ENCODE data around the gene NR1H4. TPM values are rescaled to one million over a fixed set of nuclear protein-coding genes. Genes with fewer than 3 reads are reported as not detected.

The NR1H4 gene
- total and polyA plus RNA-seq, 2 donors from 2014 or later = 42.2 to 62.6 TPM

DNA sequence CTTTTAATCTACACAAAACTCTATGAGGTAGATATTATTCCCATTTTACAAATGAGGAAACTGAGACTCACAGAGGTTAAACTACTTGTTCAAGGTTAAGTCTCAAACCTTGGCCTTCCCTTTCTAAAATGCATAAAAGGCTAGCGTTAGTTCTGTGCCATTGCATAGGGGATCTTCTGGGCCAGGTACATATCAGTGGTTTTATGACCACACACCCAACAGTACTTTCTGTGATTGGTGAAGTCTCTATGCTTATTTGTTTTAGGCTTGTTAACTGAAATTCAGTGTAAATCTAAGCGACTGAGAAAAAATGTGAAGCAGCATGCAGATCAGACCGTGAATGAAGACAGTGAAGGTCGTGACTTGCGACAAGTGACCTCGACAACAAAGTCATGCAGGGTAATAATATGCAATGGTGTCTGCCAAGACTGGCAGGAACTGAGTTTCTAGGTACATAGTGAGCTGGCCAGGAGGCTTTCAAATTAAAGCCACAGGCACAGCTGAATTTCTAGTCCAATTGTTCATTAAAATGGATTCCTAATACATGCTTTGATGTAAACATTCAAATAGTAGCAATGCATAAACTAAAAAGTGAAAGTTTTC, 61.1 kb downstream of the NR1H4 start:
- peaks cover 0 to 4% (median 2%) of the 10 kb centered on the region in 3 donors for H3K36me3 ChIP-seq (ENCODE audit: control insufficient read depth in 2 of 3, insufficient read depth in 3 of 3, low read length in 3 of 3)
- no peaks in the 10 kb centered on the region for H3K27me3 ChIP-seq (ENCODE audit: control insufficient read depth, insufficient read depth, low read length)
- no peak overlapping the region for H3K9ac ChIP-seq (ENCODE audit: low read length in 3 of 3)
- no peaks in the 10 kb centered on the region for H3K9me3 ChIP-seq (ENCODE audit: control insufficient read depth in 2 of 3, insufficient read depth in 1 of 3, low read length in 3 of 3)
- TF ChIP-seq, protein P1, sequence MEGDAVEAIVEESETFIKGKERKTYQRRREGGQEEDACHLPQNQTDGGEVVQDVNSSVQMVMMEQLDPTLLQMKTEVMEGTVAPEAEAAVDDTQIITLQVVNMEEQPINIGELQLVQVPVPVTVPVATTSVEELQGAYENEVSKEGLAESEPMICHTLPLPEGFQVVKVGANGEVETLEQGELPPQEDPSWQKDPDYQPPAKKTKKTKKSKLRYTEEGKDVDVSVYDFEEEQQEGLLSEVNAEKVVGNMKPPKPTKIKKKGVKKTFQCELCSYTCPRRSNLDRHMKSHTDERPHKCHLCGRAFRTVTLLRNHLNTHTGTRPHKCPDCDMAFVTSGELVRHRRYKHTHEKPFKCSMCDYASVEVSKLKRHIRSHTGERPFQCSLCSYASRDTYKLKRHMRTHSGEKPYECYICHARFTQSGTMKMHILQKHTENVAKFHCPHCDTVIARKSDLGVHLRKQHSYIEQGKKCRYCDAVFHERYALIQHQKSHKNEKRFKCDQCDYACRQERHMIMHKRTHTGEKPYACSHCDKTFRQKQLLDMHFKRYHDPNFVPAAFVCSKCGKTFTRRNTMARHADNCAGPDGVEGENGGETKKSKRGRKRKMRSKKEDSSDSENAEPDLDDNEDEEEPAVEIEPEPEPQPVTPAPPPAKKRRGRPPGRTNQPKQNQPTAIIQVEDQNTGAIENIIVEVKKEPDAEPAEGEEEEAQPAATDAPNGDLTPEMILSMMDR (IDR thresholded peaks at IDR 0.05; ENCODE audit: borderline replicate concordance, extremely low read depth, insufficient read depth) = no peak
- no peak overlapping the region for H3K4me3 ChIP-seq (ENCODE audit: low read length in 3 of 3)
- FAIRE-seq = no peak
- H3K27ac ChIP-seq (ENCODE audit: low read depth in 2 of 2, low read length in 2 of 2) = no peak overlapping the region
- H3K4me1 ChIP-seq (ENCODE audit: control insufficient read depth in 2 of 3, insufficient read depth in 2 of 3, low read depth in 1 of 3, low read length in 3 of 3) = peaks cover 0 to 3% (median 0%) of the 10 kb centered on the region in 3 donors
- intact Hi-C loops (cut with DNase I) = no loop called here
- no peak for DNase-seq

DNA sequence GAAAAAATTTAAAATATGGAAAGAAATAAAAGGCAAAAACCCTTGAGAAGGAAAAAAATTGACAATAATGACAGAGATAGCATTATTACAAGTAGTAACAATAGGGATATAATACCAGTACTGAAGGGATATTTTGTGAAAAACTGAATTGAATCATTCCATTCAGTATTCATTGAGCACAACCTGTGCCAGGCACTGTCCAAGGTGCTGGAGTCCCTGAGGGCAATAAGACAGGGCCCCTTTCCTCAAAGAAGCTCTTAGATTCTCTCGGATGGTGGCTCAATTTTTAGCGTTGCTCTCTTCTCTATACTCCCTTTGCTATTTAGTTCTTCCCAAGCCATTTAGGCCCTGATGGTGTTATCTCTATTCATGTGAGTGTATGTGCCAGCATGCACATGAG, 65.5 kb downstream of the NR1H4 start:
- peak in 3 of 5 donors; percentile 39 to 76 (median 57) for DNase-seq
- no peaks in the 10 kb centered on the region for H3K9me3 ChIP-seq (ENCODE audit: control insufficient read depth in 2 of 3, insufficient read depth in 1 of 3, low read length in 3 of 3)
- H3K9ac ChIP-seq (ENCODE audit: low read length in 3 of 3) = no peak overlapping the region
- no peak for FAIRE-seq
- H3K27me3 ChIP-seq (ENCODE audit: control insufficient read depth, insufficient read depth, low read length) = no peaks in the 10 kb centered on the region
- H3K36me3 ChIP-seq (ENCODE audit: control insufficient read depth in 2 of 3, insufficient read depth in 3 of 3, low read length in 3 of 3) = peaks cover 0 to 4% (median 3%) of the 10 kb centered on the region in 3 donors
- H3K4me3 ChIP-seq (ENCODE audit: low read length in 3 of 3) = no peak overlapping the region
- H3K4me1 ChIP-seq (ENCODE audit: control insufficient read depth in 2 of 3, insufficient read depth in 2 of 3, low read depth in 1 of 3, low read length in 3 of 3) = no peaks in the 10 kb centered on the region
- intact Hi-C loops (cut with DNase I) = no loop called here
- TF ChIP-seq, protein P1 (IDR thresholded peaks at IDR 0.05; ENCODE audit: borderline replicate concordance, extremely low read depth, insufficient read depth) = no peak
- H3K27ac ChIP-seq (ENCODE audit: low read depth in 2 of 2, low read length in 2 of 2) = no peak overlapping the region

DNA sequence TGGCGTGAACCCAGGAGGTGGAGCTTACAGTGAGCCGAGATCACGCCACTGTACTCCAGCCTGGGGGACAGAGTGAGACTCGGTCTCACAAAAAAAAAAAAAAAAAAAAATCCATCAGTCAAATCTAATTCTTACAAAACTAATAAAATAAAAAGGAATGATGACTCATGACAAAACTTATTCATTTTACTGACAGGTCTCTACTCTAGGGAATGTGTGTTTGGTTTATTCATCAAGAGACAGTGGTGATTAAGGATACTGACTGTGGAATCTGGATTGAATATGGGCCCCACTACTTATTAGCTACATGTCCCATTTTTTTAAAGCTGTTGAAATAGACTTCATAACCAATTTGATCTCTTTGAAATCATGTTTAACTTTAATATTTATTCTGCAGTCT, 70.5 kb downstream of the NR1H4 start:
- no peaks in the 10 kb centered on the region for H3K9me3 ChIP-seq (ENCODE audit: control insufficient read depth in 2 of 3, insufficient read depth in 1 of 3, low read length in 3 of 3)
- TF ChIP-seq, protein P1 (IDR thresholded peaks at IDR 0.05; ENCODE audit: borderline replicate concordance, extremely low read depth, insufficient read depth) = no peak
- no peak for FAIRE-seq
- intact Hi-C loops (cut with DNase I) = no loop called here
- no peak overlapping the region for H3K9ac ChIP-seq (ENCODE audit: low read length in 3 of 3)
- DNase-seq = no peak
- H3K4me1 ChIP-seq (ENCODE audit: control insufficient read depth in 2 of 3, insufficient read depth in 2 of 3, low read depth in 1 of 3, low read length in 3 of 3) = no peaks in the 10 kb centered on the region
- H3K36me3 ChIP-seq (ENCODE audit: control insufficient read depth in 2 of 3, insufficient read depth in 3 of 3, low read length in 3 of 3) = peaks cover 0 to 8% (median 0%) of the 10 kb centered on the region in 3 donors
- no peak overlapping the region for H3K27ac ChIP-seq (ENCODE audit: low read depth in 2 of 2, low read length in 2 of 2)
- H3K4me3 ChIP-seq (ENCODE audit: low read length in 3 of 3) = no peak overlapping the region
- H3K27me3 ChIP-seq (ENCODE audit: control insufficient read depth, insufficient read depth, low read length) = no peaks in the 10 kb centered on the region

DNA sequence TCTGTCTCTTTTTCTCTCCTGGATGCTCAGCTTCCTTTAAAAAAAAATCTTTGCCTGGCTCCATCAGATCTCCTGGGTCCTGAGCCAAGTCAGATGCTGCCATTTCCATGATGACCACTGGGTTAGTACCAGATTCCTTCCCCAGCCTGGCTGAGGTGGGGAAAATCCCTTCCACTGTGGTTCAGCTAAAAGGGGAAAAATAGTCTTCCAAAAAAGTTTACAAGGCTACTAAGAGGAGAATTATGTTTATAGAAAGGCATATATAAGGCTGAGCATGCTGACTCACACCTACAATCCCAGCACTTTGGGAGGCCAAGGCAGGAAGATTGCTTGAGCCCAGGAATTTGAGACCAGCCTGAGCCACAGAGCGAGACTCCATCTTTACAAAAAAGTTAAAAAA, 71.4 kb downstream of the NR1H4 start:
- no peak for FAIRE-seq
- intact Hi-C loops (cut with DNase I) = no loop called here
- Histone ChIP-seq H3K4me1 (ENCODE audit: control insufficient read depth in 2 of 3, insufficient read depth in 2 of 3, low read depth in 1 of 3, low read length in 3 of 3) (no peaks in the 10 kb centered on the region), H3K4me3 (ENCODE audit: low read length in 3 of 3) (no peak overlapping the region), H3K9me3 (ENCODE audit: control insufficient read depth in 2 of 3, insufficient read depth in 1 of 3, low read length in 3 of 3) (no peaks in the 10 kb centered on the region), H3K36me3 (ENCODE audit: control insufficient read depth in 2 of 3, insufficient read depth in 3 of 3, low read length in 3 of 3) (peaks cover 0 to 8% (median 0%) of the 10 kb centered on the region in 3 donors), H3K27me3 (ENCODE audit: control insufficient read depth, insufficient read depth, low read length) (no peaks in the 10 kb centered on the region), H3K27ac (ENCODE audit: low read depth in 2 of 2, low read length in 2 of 2) (no peak overlapping the region), H3K9ac (ENCODE audit: low read length in 3 of 3) (no peak overlapping the region)
- TF ChIP-seq, protein P1 (IDR thresholded peaks at IDR 0.05; ENCODE audit: borderline replicate concordance, extremely low read depth, insufficient read depth) = no peak
- DNase-seq = no peak
